AG09309 (cell line): ENCODE measurements around the gene PSMB10.

Experiments used
- DNase-seq: peaks from one replicate; pipeline ENCODE4 v3.0.0-alpha.2; 2010; ENCODE audit warnings: low read depth
- H3K4me3 ChIP-seq: 2 replicates; pipeline ENCODE4 v1.5.1; 2011; ENCODE audit warnings: mild to moderate bottlenecking, low read depth, low read length, moderate library complexity; ENCODE audit not compliant: control insufficient read depth
- CTCF ChIP-seq: IDR thresholded peaks from 2 replicates; pipeline ENCODE4 v1.5.1; 2011; ENCODE audit warnings: mild to moderate bottlenecking, low read depth, low read length, inconsistent platforms; ENCODE audit not compliant: insufficient read depth, control insufficient read depth; ENCODE audit errors: missing control alignments

PSMB10 gene

GRCh38 chr16:67892375-67892774, 44.3 kb downstream of the PSMB10 start:
- TF ChIP-seq CTCF: no peak
- H3K4me3 ChIP-seq: no peak overlapping the region
- no peak for DNase-seq

- no peak for DNase-seq
- no peak for TF ChIP-seq CTCF
- no peak overlapping the region for H3K4me3 ChIP-seq
Measured at GRCh38 chr16:67888331-67888730, 48.3 kb downstream of the PSMB10 start.

GRCh38 chr16:67886387-67886786, 50.3 kb downstream of the PSMB10 start:
- H3K4me3 ChIP-seq: no peak overlapping the region
- no peak for TF ChIP-seq CTCF
- no peak for DNase-seq

GRCh38 chr16:67885976-67886375, 50.7 kb downstream of the PSMB10 start:
- no peak for TF ChIP-seq CTCF
- DNase-seq: no peak
- no peak overlapping the region for H3K4me3 ChIP-seq

GRCh38 chr16:67885545-67885944, 51.1 kb downstream of the PSMB10 start:
- H3K4me3 ChIP-seq: no peak overlapping the region
- no peak for DNase-seq
- no peak for TF ChIP-seq CTCF

GRCh38 chr16:67884684-67885083, 52.0 kb downstream of the PSMB10 start, which contains the start of gene NRN1L:
Gene NRN1L (plus strand): TSS chr16:67884885. CDS start chr16:67884904, 19 bp downstream.
- no peak for TF ChIP-seq CTCF
- no peak within 1 kb of the TSS for H3K4me3 ChIP-seq
- no peak for DNase-seq
